Upper lobe of left lung (tissue), 6 donors: ENCODE data around the gene RBFOX2. TPM values are rescaled to one million over a fixed set of nuclear protein-coding genes. Genes with fewer than 3 reads are reported as not detected.
A peak's percentile ranks its signal among the peaks of the same experiment; 100 is the strongest.

Experiments
- ATAC-seq, 2 donors: fragments of 200-7000 bp; cut with Tn5 transposase; one replicate each; pipeline ENCODE4 v1.9.1; 2022; ENCODE audit warnings: mild to moderate bottlenecking in 2 of 2, moderate library complexity in 2 of 2; ENCODE audit not compliant: low FRiP score in 2 of 2
- DNase-seq, 2 donors: peaks; one replicate each; pipeline ENCODE4 v3.0.0-alpha.2; 2019 to 2020
- H3K27ac ChIP-seq, 4 donors: fragments of 200-600 bp; sonication (generic); one replicate each; pipeline ENCODE4 v1.5.1; 2016 to 2019
- H3K27me3 ChIP-seq, 4 donors: fragments of 200-600 bp; sonication (generic); one replicate each; pipeline ENCODE4 v1.5.1; 2017 to 2019
- H3K36me3 ChIP-seq, 4 donors: fragments of 200-600 bp; sonication (generic); one replicate each; pipeline ENCODE4 v1.5.1; 2016 to 2019
- H3K4me1 ChIP-seq, 4 donors: fragments of 200-600 bp; sonication (generic); one replicate each; pipeline ENCODE4 v1.5.1; 2018 to 2019
- H3K4me3 ChIP-seq, 4 donors: fragments of 200-600 bp; sonication (generic); one replicate each; pipeline ENCODE4 v1.5.1; 2017 to 2019; ENCODE audit warnings: mild to moderate bottlenecking in 2 of 4, moderate library complexity in 1 of 4
- H3K9me3 ChIP-seq, 4 donors: fragments of 200-600 bp; sonication (generic); one replicate each; pipeline ENCODE4 v1.5.1; 2018 to 2019
- CTCF ChIP-seq, 6 experiments: fragments of 450-650 bp in 4 of 6; fragments of 200-600 bp in 2 of 6; sonication (generic) in 2 of 6; IDR thresholded peaks; one replicate each; pipeline ENCODE4 v1.5.1; 2016 to 2019; ENCODE audit warnings: antibody characterized with exemption in 6 of 6
- EP300 ChIP-seq, 4 donors: sonication (generic); formaldehyde crosslinking; IDR thresholded peaks; one replicate each; pipeline ENCODE4 v1.5.1; 2017; ENCODE audit warnings: antibody characterized with exemption in 4 of 4, control low read depth in 2 of 4
- POLR2A ChIP-seq, 4 donors: fragments of 450-650 bp; IDR thresholded peaks; one replicate each; pipeline ENCODE4 v1.5.1; 2016 to 2017; ENCODE audit warnings: antibody characterized with exemption in 4 of 4, mild to moderate bottlenecking in 2 of 4
- POLR2AphosphoS5 ChIP-seq, 2 donors: sonication (generic); formaldehyde crosslinking; IDR thresholded peaks; one replicate each; pipeline ENCODE4 v1.5.1; 2017; ENCODE audit warnings: antibody characterized with exemption in 2 of 2
- WGBS, 2 donors: methylation state at CpG; one replicate each; pipeline ENCODE4 v1.1.5; 2017 to 2018; 5-methylcytosine and 5-hydroxymethylcytosine counted together
- total RNA-seq, 6 donors: library from RNA; depleted of rRNA in 4 of 6; stranded (reverse); fragments of >200 nt in 4 of 6; gene quantifications; one replicate each; pipeline versions ENCODE4 v1.1.0 to v1.2.1, GENCODE V29; 2016 to 2021
- donor health status: DM: no; HTN: no; CAD: no; lungs with moderate emphysema.
- donor health status: DM: no; HTN: yes; CAD: no; lungs with severe emphysema.

Gene RBFOX2
- total RNA-seq, 6 donors from 2014 or later: 47.8 to 86.4 (median 54.5) TPM

GRCh38 chr22:35892192-35892591 lies 136.4 kb downstream of the RBFOX2 start:
- 55 to 65% methylated on average over 4 of the region's 4 CpGs for WGBS, 2 donors
- Histone ChIP-seq H3K4me1 (peaks cover 16 to 28% (median 26%) of the 10 kb centered on the region in 4 donors), H3K27me3 (no peaks in the 10 kb centered on the region), H3K4me3 (no peak overlapping the region), H3K36me3 (no peaks in the 10 kb centered on the region), H3K9me3 (no peaks in the 10 kb centered on the region), H3K27ac (no peak overlapping the region)
- ATAC-seq (peak in 1 of 2 donors; percentile 57), DNase-seq (no peak)
- no peak for TF ChIP-seq EP300 (IDR thresholded peaks at IDR 0.05)
- TF ChIP-seq POLR2A (IDR thresholded peaks at IDR 0.05): no peak
- no peak for TF ChIP-seq CTCF (IDR thresholded peaks at IDR 0.05)
- TF ChIP-seq POLR2AphosphoS5 (IDR thresholded peaks at IDR 0.05): no peak

GRCh38 chr22:35891442-35891841 lies 137.2 kb downstream of the RBFOX2 start:
- no peaks in the 10 kb centered on the region for H3K36me3 ChIP-seq
- no peak for ATAC-seq
- 98 to 100% methylated on average over 1 of the region's 1 CpG for WGBS, 2 donors
- no peak overlapping the region for H3K27ac ChIP-seq
- TF ChIP-seq POLR2AphosphoS5 (IDR thresholded peaks at IDR 0.05): no peak
- no peak for TF ChIP-seq POLR2A (IDR thresholded peaks at IDR 0.05)
- no peak for TF ChIP-seq EP300 (IDR thresholded peaks at IDR 0.05)
- no peak for TF ChIP-seq CTCF (IDR thresholded peaks at IDR 0.05)
- H3K4me3 ChIP-seq: no peak overlapping the region
- H3K9me3 ChIP-seq: no peaks in the 10 kb centered on the region
- no peaks in the 10 kb centered on the region for H3K27me3 ChIP-seq
- peaks cover 16 to 28% (median 26%) of the 10 kb centered on the region in 4 donors for H3K4me1 ChIP-seq
- DNase-seq: no peak

- TF ChIP-seq POLR2A (IDR thresholded peaks at IDR 0.05): no peak
- no peak for TF ChIP-seq EP300 (IDR thresholded peaks at IDR 0.05)
- no peak for TF ChIP-seq POLR2AphosphoS5 (IDR thresholded peaks at IDR 0.05)
- TF ChIP-seq CTCF (IDR thresholded peaks at IDR 0.05): no peak
- WGBS, 2 donors: 90 to 94% methylated on average over 4 of the region's 4 CpGs
- H3K27ac ChIP-seq: no peak overlapping the region
- peaks cover 0 to 15% (median 11%) of the 10 kb centered on the region in 4 donors for H3K4me1 ChIP-seq
- no peak for DNase-seq
- ATAC-seq: no peak
- H3K4me3 ChIP-seq: no peak overlapping the region
- no peaks in the 10 kb centered on the region for H3K27me3 ChIP-seq
- no peaks in the 10 kb centered on the region for H3K36me3 ChIP-seq
- H3K9me3 ChIP-seq: no peaks in the 10 kb centered on the region
Observed at GRCh38 chr22:35889071-35889470, 139.6 kb downstream of the RBFOX2 start.

GRCh38 chr22:35888181-35888870 lies 140.3 kb downstream of the RBFOX2 start:
- H3K27ac ChIP-seq: no peak overlapping the region

More at GRCh38 chr22:35888181-35888870, 140.3 kb downstream of the RBFOX2 start:
- no peak for TF ChIP-seq POLR2A (IDR thresholded peaks at IDR 0.05)
- TF ChIP-seq CTCF (IDR thresholded peaks at IDR 0.05): no peak
- TF ChIP-seq POLR2AphosphoS5 (IDR thresholded peaks at IDR 0.05): no peak
- no peak for TF ChIP-seq EP300 (IDR thresholded peaks at IDR 0.05)
- no peaks in the 10 kb centered on the region for H3K27me3 ChIP-seq
- ATAC-seq: no peak
- no peak overlapping the region for H3K4me3 ChIP-seq
- 98 to 100% methylated on average over 2 of the region's 2 CpGs for WGBS, 2 donors
- H3K9me3 ChIP-seq: no peaks in the 10 kb centered on the region
- H3K36me3 ChIP-seq: no peaks in the 10 kb centered on the region
- H3K4me1 ChIP-seq: peaks cover 2 to 18% (median 8%) of the 10 kb centered on the region in 4 donors
- no peak for DNase-seq
